ENCODE measurements around the gene DHCR24.

DHCR24 gene

GRCh38 chr1:54815086-54815876 lies 71.7 kb downstream of the DHCR24 start:
- no peak for DNase-seq (ENCODE audit: low read depth)

- DNase-seq (ENCODE audit: low read depth) = no peak
Measured at GRCh38 chr1:54814571-54814970, 72.4 kb downstream of the DHCR24 start.

- no peak for DNase-seq (ENCODE audit: low read depth)
Measured at GRCh38 chr1:54814126-54814498, 72.9 kb downstream of the DHCR24 start.

- DNase-seq (ENCODE audit: low read depth) = no peak
Measured at GRCh38 chr1:54813485-54814125, 73.4 kb downstream of the DHCR24 start.

- no peak for DNase-seq (ENCODE audit: low read depth)
Measured at GRCh38 chr1:54812801-54813484, 74.1 kb downstream of the DHCR24 start.

GRCh38 chr1:54811739-54812655 lies 75.0 kb downstream of the DHCR24 start:
- DNase-seq (ENCODE audit: low read depth) = no peak

GRCh38 chr1:54811066-54811465 lies 75.9 kb downstream of the DHCR24 start:
- no peak for DNase-seq (ENCODE audit: low read depth)

- peak; percentile 38 for DNase-seq (ENCODE audit: low read depth)
Measured at GRCh38 chr1:54810153-54810942, 76.6 kb downstream of the DHCR24 start.

- no peak for DNase-seq (ENCODE audit: low read depth)
Measured at GRCh38 chr1:54809496-54810074, 77.4 kb downstream of the DHCR24 start.

- DNase-seq (ENCODE audit: low read depth) = no peak
Measured at GRCh38 chr1:54808443-54809207, 78.4 kb downstream of the DHCR24 start.

- DNase-seq (ENCODE audit: low read depth) = no peak
Measured at GRCh38 chr1:54807756-54808155, 79.2 kb downstream of the DHCR24 start.

- DNase-seq (ENCODE audit: low read depth) = peak; percentile 21
Measured at GRCh38 chr1:54806931-54807611, 79.9 kb downstream of the DHCR24 start.

GRCh38 chr1:54805981-54806381 lies 81.0 kb downstream of the DHCR24 start:
- no peak for DNase-seq (ENCODE audit: low read depth)

GRCh38 chr1:54805466-54805865 lies 81.5 kb downstream of the DHCR24 start:
- DNase-seq (ENCODE audit: low read depth) = no peak

- no peak for DNase-seq (ENCODE audit: low read depth)
Measured at GRCh38 chr1:54804471-54805132, 82.4 kb downstream of the DHCR24 start.

- DNase-seq (ENCODE audit: low read depth) = no peak
Measured at GRCh38 chr1:54803761-54804470, 83.1 kb downstream of the DHCR24 start.

- DNase-seq (ENCODE audit: low read depth) = peak; percentile 54
Measured at GRCh38 chr1:54800899-54801759, 85.9 kb downstream of the DHCR24 start, which contains the start of gene TTC22. Gene TTC22 (minus strand): TSS chr1:54801323. CDS start chr1:54801163, 160 bp downstream.

Data from activated gamma-delta T cell treated with anti-CD3 and anti-CD28 coated beads, Interleukin-2, amount 50 U/mL, for 16 hours (primary cell).